Parathyroid adenoma (tissue), 2 donors: ENCODE measurements around the gene POLDIP3.

ENCODE experiments used
- H2AFZ ChIP-seq: fragments of 300-600 bp; sonication (generic); one replicate; pipeline ENCODE4 v1.7.0; 2017; ENCODE audit warnings: antibody characterized with exemption, mild to moderate bottlenecking
- H3K27ac ChIP-seq: fragments of 300-600 bp; sonication (generic); one replicate; pipeline ENCODE4 v1.7.0; 2017
- H3K27me3 ChIP-seq: fragments of 300-600 bp; sonication (generic); one replicate; pipeline ENCODE4 v1.7.0; 2017; ENCODE audit warnings: low read length; ENCODE audit not compliant: control insufficient read depth, insufficient read depth
- H3K36me3 ChIP-seq: fragments of 300-600 bp; sonication (generic); one replicate; pipeline ENCODE4 v1.7.0; 2017; ENCODE audit warnings: low read length; ENCODE audit not compliant: control insufficient read depth, insufficient read depth
- H3K4me1 ChIP-seq: fragments of 300-600 bp; sonication (generic); one replicate; pipeline ENCODE4 v1.7.0; 2017; ENCODE audit warnings: control low read depth
- H3K4me2 ChIP-seq: fragments of 300-600 bp; sonication (generic); one replicate; pipeline ENCODE4 v1.7.0; 2017; ENCODE audit warnings: low read length
- H3K4me3 ChIP-seq: fragments of 300-600 bp; sonication (generic); one replicate; pipeline ENCODE4 v1.7.0; 2017; ENCODE audit warnings: low read depth, low read length
- H3K79me2 ChIP-seq: fragments of 300-600 bp; sonication (generic); one replicate; pipeline ENCODE4 v1.7.0; 2017; ENCODE audit warnings: control low read depth
- H3K9ac ChIP-seq: fragments of 300-600 bp; sonication (generic); one replicate; pipeline ENCODE4 v1.7.0; 2017; ENCODE audit warnings: mild to moderate bottlenecking
- H3K9me3 ChIP-seq: fragments of 300-600 bp; sonication (generic); one replicate; pipeline ENCODE4 v1.7.0; 2017; ENCODE audit warnings: low read length; ENCODE audit not compliant: control insufficient read depth
- CTCF ChIP-seq: fragments of 300-600 bp; sonication (generic); IDR thresholded peaks from one replicate; pipeline ENCODE4 v1.7.0; 2017; ENCODE audit warnings: antibody characterized with exemption, mild to moderate bottlenecking
- donor health status: primary hyperparathyroidism.

Gene POLDIP3

DNA sequence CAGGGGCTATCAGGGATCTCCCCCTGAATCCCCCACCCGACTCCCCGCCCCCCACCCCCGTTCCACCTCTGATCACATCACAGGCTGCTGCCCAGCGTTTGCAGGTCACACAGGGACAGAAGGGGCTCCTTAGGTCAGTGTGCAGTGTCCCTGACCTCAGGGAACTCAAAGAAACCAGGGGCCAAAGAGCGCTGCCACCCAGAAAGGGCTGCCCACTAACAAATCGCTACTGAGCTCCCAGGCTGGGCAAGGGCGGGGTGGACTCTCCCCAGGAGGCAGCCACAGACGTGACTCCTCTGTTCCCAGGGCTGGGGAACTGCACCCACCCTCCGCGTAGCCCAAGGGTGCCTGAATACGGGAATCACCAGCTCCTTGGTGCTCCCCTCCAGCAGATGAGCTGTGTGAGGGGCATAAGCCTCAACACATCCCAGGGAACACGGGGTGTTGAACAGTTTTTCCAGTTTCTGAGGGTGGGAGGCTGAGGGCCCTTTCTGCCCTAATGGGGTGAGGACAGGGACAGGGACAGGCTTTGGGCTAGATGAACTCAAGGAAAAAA is 9.9 kb upstream of the POLDIP3 start:
- Histone ChIP-seq H2AFZ (no peak overlapping the region), H3K9ac (no peak overlapping the region), H3K36me3 (no peaks in the 10 kb centered on the region), H3K4me1 (no peaks in the 10 kb centered on the region), H3K9me3 (no peaks in the 10 kb centered on the region), H3K4me2 (no peak overlapping the region), H3K27me3 (no peaks in the 10 kb centered on the region), H3K79me2 (no peaks in the 10 kb centered on the region), H3K4me3 (no peak overlapping the region), H3K27ac (no peak overlapping the region)
- TF ChIP-seq CTCF, result no peak

- Histone ChIP-seq H3K4me2 (no peak overlapping the region), H3K4me3 (no peak overlapping the region), H3K4me1 (no peaks in the 10 kb centered on the region), H3K79me2 (no peaks in the 10 kb centered on the region), H2AFZ (no peak overlapping the region), H3K27me3 (no peaks in the 10 kb centered on the region), H3K9me3 (no peaks in the 10 kb centered on the region), H3K36me3 (no peaks in the 10 kb centered on the region), H3K27ac (no peak overlapping the region), H3K9ac (no peak overlapping the region)
- no peak for TF ChIP-seq CTCF
Measured at GRCh38 chr22:42623756-42624441, 9.2 kb upstream of the POLDIP3 start.

DNA sequence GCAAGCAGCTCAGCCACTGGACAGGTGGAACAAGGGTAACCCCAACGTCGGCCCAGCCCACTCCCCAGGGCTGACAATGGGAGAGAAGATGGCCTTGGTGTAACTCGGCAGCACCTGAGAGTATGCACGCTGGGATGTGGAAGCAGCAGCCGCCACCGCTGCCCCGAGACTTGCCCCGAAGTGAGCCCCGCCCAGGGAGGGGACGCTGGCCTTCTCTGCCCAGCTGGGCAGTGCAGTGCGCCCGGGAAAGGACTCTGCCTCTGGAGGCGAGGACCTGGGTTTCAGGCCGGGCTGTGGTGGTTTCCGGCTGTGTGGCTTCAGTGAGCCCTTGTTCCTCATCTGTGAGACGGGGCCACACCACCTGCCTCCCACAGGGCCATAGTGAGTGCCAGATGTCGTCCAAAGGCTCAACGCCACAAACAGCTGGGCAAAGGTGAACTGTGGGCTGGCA is 8.6 kb upstream of the POLDIP3 start:
- Histone ChIP-seq H3K27me3 (no peaks in the 10 kb centered on the region), H3K9ac (no peak overlapping the region), H3K4me1 (no peaks in the 10 kb centered on the region), H3K4me3 (no peak overlapping the region), H3K4me2 (no peak overlapping the region), H3K36me3 (no peaks in the 10 kb centered on the region), H3K9me3 (no peaks in the 10 kb centered on the region), H2AFZ (no peak overlapping the region), H3K79me2 (no peaks in the 10 kb centered on the region), H3K27ac (no peak overlapping the region)
- no peak for TF ChIP-seq CTCF

DNA sequence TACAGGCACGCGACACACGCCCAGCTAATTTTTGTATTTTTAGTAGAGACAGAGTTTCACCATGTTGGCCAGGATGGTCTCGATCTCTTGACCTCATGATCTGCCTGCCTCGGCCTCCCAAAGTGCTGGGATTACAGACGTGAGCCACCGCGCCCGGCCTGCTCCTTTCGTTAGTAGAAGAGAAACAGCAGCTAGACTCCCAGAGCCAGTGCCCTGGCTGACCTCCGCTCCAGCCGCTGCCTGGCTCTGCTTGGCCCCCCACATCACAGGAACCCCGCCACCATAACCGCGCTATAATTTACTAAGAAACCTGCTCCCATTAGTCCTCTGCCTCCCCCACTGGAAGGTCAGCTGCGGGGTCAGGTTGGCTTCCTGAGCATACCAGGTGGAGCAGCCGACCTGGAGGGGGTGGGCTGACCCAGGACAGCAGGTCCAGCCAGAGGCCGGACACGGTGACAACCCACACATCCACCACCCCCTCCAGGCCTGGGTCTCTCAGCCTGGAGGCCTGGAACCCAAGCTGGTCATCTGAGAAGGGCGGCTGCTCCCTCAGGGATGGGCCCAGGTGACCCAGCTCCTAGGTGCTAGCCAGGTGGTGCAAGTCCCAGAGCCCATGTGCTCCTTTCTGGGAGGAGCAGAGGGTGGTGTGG is 7.5 kb upstream of the POLDIP3 start:
- no peak overlapping the region for H2AFZ ChIP-seq
- H3K27me3 ChIP-seq, result no peaks in the 10 kb centered on the region
- no peak for TF ChIP-seq CTCF
- no peaks in the 10 kb centered on the region for H3K4me1 ChIP-seq
- no peak overlapping the region for H3K4me2 ChIP-seq
- no peak overlapping the region for H3K27ac ChIP-seq
- no peak overlapping the region for H3K9ac ChIP-seq
- H3K36me3 ChIP-seq, result no peaks in the 10 kb centered on the region
- H3K79me2 ChIP-seq, result no peaks in the 10 kb centered on the region
- no peaks in the 10 kb centered on the region for H3K9me3 ChIP-seq
- H3K4me3 ChIP-seq, result no peak overlapping the region
